ENCODE measurements around the gene SPOCK3.
"Not testable (repeated sequence)": the region's sequence is repeated elsewhere in the genome, so short reads cannot be mapped to it uniquely, and the experiment has no call there.

The SPOCK3 gene

DNA sequence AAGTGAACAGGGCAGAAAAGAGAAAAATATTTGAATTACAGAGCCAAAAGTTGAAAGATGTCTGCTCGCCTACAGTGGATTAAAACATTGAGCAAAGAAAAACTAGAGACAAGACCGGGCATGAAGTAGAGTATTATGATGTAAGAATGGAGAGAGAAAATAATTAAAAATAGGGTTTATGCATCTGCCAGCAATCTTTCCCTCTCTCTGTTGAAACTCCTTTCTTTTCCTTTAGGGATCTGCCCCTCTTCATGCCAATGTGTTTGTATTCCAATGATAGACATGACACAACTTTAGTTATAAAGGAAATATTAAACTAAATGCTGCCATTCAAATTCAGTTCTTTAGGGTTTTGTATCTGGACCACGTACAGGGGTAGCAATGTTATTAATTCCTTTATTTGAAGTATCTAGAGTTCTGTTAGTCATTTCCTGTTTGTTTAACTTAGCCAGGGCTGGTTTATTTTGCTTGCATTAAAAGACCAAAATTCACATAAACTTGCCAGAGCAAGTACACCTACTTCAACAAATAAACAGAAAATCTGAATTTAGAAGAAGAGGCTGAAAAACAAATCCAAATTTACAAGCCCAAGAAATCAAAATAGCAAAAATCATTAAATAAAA is 202.6 kb downstream of the SPOCK3 start:
- DNase-seq: no peak

DNA sequence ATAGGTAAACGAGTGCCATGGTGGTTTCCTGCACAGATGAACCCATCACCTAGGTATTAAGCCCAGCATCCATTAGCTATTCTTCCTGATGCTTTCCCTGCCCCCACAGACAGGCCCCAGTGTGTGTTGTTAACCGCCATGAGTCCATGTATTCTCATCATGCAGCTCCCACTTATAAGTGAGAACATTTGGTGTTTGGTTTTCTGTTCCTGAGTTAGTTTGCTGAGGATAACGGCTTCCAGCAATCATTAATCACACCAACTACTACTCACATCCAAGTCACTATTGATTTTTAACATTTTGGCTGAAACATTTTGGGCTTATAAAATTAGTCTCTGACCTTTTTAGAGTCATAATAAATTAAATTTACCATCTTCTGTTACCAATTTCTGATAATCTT is 205.3 kb downstream of the SPOCK3 start:
- DNase-seq: no peak

DNA sequence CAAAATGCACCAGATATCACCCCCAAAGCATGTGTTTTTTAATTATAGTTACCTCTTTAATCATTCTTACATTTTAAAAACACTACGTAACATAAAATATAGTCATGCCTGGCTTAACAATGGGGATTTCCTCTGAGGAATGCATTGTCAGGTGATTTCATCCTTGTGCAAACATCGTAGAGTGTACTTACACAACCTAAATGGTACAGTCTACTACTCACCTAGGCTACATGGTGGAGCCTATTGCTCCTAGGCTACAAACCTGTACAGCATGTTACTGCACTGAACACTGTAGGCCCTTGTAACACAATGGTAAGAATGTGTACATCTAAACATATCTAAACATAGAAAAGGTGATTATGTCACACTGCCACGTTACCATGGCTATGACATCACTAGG is 208.6 kb downstream of the SPOCK3 start:
- DNase-seq: no peak

DNA sequence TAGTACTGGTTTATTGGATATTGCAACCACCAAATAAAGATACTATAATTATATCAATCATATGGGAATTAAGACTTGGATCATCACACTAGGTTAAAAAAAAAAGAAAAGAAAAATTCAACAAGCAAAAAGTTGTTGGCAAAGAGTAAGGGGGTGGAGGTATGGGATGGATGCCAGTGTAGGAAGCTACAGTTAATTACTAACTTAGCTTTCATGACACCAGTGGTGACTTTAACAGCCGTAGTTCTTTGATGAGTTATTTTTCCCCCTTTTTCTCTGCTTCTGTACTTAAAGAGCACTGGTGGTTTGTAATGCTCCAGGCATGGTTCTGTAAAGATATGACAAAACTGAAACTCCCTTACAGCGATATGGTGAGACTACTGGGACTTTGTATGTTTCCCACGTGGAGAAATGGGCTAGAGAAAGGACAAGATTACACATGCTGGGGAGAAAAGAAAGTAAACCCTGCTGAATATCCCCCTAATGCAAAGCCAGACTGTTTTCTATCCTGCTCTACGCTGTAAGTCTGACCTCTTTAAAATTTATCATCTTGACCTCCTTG is 210.8 kb downstream of the SPOCK3 start:
- no peak for DNase-seq

DNA sequence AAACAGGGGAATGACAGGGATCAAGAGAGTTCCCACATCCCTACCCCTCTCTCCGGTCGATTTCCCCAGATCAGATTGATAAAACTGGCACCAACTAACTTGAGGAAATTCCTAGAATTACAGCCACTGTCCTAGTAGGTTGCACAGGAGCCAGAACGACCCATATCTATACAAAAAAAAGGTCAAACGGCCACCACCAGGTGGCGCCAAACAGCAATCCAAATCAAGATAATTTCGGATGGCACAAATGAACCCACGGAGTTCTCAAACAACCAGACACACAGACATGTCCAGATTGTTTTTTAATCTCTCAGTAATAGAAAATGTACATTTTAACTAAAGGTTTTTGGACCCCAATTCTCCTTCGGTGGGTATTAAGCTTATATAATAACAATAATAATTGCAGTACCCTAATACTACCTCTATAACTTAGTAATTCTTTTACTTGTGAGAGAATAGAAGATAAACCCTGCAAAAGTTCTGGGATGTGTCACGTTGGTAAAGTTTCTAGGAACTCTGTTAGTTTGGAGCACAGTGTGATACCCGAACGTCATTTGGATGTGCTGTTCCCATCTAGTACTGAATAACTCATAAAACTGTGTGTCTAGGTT is 212.6 kb downstream of the SPOCK3 start:
- DNase-seq: peak; percentile 49

DNA sequence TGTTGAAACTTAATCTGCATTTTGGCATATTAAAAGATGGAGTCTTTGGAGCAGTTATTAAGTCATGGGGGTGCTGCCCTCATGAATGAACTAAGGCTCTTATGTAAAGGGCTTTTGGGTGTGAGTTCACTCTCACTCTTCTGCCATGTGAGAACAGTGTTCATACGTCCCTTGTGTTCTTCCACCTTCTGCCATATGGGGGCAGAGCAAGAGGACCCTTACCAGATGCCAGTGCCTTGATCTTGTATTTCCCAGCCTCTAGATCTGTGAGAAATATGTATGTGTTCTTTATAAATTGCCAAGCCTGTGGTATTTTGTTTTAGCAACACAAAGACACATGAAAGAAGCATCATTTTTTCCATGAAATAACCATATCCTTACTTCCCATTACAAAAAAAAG is 213.9 kb downstream of the SPOCK3 start:
- DNase-seq: no peak

DNA sequence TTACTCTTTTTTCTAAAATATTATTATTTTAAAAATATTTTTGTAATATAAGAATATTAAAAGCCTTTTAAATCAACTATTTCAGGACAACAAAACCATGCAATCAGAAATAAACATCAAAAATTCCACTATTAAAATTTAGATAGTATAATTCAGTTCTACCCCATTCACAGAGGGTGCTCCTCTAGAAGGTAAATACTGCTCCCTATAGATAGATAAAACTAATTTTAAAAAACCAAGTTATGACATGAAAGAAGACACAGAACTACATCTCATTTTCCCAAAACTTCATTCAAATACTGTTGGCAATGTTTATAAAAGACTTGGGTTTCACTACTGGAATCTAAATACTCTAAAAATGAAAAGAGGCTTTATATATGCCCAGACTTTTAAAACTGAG is 219.3 kb downstream of the SPOCK3 start:
- no peak for DNase-seq

DNA sequence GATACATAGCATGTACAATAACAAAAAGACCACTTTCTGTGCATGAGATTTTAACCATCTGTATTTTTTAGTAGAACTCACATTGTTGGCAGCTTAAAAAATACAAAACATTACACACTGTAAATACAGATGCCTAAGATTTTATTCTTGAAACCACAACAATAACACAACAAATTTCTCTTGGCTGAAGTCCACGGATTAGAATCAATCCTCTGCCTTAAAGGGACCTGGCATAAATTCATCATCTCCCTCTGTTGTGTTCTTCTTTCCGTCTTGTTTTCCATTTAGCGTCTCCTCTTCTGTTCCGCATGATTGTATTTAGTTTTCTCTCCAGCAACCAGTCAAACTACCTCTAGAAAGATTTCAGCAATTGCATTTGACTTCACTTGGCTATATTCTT is 231.0 kb downstream of the SPOCK3 start:
- no peak for DNase-seq

DNA sequence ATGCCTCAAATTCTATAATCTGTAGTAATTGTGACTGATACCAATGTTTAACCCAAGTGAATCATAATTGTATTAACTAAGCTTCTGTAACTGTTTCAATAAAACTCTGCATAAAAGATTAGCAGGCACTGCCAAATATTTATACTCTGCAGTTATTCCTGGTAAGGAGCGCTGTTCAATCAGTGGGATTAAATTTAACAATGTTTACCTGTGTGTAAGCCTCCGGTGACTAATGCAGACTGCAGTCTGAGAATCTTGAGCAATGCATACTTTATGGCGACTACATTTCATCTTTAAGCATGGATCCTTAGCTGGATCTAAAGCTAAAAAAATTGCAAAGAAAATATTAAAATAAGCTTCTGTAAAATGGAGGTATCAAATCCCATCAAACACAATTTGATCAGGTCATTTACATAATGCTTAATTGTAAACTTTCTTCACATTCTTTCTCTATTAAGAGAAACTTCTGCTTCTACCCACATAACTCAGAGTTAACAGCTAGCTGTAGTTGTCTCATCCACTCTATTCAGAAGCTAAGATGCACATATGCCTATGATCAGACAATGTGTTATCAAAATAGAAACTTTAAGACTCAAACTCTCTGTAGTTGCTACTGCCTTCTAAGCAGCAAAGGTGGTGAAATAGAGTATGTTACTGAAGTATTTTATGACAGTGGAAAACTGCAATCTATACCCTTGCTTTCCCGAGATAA is 234.0 kb downstream of the SPOCK3 start:
- DNase-seq: no peak

DNA sequence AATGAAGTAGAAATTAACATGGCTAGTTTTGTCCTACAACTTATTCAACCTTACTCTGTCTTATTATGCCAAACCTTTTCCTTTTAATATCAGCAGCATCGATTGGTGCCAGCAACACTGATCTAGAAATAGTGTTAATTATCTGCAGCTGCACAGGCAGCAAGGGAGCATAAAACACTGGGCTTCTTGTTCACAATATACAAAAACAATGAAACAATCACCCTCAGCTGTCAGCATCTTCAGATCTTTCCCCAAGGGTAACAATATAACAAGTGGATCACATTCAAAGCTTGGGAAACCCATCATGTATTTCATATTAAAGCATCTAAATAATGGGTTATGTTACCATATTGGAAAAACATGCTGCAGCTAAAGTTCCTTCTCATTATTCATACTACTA is 238.1 kb downstream of the SPOCK3 start:
- no peak for DNase-seq

DNA sequence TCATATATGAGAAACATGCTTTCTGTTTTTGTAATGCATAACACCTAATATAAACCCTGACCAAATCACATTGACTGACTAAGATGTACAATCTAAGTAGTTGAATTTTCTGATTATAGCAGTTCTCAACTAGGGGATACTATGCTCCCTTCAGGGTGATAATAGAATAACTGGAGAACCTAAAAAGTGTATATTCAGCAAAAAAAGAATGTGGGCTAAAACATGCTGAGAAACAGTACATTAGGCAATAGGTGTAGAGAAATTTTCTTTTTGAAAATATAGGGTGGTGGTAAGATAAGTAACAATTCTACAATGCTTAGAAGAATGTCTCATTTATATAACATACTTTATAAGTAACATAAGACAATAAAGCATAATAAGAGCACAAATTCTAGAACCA is 239.6 kb downstream of the SPOCK3 start:
- DNase-seq: no peak

DNA sequence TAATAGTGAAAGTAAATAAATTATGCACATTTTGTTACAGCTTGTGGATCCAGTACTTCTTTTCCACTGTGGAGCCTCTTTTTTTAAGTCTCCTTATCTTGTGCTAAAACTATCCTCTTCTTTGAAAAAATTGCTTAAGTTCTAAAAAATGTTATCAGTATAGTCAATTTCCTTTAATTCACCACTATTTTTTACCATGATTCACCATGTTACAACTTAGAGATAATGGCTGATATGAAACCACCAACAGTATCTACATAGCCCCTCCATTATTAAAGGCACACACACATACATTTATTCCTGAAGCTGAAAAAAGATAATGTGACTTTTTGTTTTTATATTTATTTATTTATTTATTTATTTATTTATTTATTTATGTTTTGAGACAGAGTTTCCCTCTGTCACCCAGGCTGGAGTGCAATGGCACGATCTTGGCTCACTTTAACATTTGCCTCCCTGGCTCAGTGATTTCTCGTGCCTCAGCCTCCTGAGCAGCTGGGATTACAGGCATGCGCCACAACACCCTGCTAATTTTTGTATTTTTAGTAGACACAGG is 243.2 kb downstream of the SPOCK3 start:
- no peak for DNase-seq

DNA sequence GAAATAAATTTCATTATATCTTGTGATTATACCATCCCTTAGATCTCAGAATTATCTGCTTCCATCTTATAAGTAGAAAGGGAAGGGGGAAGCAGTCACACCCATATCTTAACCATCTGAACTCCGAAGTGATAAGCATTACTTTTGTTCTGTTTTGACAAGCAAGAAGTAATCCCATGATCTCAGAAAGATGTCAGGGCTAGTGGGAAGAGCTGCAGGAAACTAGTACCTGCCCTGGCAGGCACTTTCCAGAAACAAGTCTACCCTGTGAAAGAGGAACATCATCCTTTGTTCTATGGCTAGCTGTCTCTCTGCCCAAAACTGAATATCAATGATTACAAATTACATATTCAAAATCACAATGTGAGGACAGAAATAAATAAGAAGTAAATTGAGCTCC is 244.4 kb downstream of the SPOCK3 start:
- no peak for DNase-seq

DNA sequence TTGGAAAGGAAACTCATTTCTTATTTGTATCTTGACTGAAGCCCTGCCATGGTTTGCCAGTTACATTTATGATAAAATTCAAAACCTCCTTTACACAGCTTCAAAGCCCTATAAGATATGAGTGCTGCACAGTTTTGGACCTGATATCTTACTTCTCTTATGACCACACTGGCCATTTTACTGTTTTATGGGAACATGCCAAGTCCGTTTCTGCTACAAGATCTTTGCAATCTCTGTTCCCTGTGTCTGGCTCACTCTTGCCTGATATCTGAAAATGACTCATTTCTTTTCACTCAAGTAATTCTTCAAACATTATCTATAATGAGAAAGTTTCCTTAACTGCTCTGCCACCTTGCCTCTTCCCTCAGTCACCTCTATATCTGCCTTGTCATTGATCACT is 247.3 kb downstream of the SPOCK3 start:
- DNase-seq: no peak

DNA sequence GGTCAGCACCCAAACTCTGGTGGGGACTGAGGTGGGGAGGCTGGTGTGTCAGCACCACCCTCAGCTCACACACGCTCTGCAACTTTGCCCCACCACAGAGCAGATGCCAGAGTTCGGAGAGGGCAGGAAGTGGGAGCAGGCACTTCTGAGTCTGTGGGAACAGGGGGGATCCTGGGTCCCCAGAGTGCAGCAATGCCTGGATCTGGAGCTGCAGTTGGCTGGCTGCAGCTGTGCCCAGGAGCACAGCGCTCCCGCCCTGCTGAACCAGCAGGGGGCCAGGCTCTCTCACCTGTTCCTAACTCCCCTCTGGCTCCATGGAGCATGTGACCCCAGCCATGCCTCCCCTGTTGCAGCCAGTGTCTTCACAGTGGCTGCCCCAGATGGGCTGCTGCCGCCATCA is 252.4 kb downstream of the SPOCK3 start:
- DNase-seq: no peak

DNA sequence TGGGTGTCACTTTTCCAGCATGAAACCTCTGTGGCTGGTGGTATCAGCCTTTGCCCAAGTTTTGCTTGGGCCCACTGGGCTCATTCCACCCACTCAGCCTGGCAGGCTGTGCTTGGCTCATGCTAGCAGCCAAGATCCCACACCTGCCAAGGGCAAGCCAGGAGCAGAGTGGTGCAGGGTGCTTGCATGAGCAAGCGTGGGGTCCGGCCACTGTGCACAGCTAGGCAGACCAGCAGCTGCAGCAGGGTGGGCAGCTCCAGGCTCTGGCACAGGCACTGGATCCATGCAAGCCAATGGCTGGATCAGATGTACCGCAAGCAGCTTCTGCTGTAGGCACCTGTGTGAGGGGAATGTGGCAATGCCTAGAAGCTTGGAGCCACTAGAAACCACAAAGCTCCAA is 253.9 kb downstream of the SPOCK3 start:
- DNase-seq: no peak

DNA sequence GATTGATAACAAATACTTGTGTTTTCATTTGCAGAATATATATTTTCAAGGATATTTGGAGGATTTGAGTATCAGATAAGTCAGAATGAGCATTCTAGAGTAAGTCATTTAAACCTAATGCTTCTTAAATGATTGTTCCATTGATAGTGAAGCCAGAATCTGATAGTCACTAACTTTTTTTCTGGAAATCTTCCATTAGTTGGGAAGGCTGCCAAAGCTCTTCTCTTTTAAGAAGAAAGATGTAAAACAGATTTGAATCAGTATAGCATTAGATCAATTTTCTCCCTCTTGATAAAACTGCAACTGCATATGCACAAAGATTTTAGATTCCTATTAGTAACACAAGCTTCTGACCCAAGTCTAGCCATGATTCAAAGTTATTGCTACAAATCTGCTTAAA is 256.7 kb downstream of the SPOCK3 start:
- no peak for DNase-seq

DNA sequence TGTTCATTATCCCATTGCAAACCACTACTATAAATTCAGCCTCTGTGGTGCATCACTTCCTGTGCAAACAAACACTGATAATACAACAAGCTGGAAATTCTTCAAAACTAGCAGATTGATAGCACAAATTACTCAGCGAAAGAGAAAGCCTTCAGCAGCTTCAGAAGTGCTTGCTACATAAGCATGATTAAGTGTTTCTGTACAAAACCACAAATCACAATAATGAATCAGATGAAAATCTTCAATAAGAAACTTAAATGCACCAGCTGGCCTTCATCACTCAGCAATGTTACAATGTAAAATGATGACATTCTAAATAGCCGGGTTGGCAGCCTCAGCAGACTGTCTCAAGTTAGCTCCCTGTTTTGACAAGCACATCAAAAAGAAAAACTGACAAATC is 262.2 kb downstream of the SPOCK3 start:
- DNase-seq: no peak

DNA sequence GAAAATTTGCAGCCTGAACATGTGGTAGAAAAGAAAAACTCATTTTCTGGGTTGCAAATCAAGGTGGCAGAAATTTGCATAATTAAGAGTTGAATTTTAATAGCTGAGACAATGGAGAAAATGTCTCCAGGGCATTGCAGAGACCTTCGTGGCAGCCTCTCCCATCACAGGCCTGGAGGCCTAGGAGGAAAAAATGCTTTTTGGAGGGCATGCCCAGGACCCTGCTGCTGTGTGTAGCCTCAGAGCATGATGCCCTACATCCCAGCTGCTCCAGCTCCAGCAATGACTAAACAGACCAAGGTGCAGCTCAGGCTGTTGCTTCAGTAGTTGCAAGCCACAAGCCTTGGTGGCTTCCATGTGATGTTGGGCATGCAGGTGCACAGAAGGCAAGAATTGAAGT is 266.1 kb downstream of the SPOCK3 start:
- not testable (repeated sequence) for DNase-seq

DNA sequence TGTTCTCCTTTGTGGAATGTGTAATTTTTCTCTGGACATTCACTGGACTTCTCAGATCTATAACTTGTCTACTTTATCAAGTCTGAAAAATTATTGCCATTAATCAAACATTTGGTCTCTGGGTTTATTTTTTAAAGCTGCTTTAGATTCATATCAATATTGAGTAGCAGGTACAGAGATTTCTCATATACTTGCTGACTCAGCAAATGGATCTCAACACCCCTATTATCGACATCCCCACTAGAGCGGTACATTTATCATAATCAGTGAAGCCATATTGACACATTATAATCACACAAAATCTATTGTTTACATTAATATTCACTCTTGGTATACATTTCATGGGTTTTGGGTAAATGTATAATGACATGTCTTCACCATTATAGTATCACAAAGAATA is 268.7 kb downstream of the SPOCK3 start:
- DNase-seq: no peak

DNA sequence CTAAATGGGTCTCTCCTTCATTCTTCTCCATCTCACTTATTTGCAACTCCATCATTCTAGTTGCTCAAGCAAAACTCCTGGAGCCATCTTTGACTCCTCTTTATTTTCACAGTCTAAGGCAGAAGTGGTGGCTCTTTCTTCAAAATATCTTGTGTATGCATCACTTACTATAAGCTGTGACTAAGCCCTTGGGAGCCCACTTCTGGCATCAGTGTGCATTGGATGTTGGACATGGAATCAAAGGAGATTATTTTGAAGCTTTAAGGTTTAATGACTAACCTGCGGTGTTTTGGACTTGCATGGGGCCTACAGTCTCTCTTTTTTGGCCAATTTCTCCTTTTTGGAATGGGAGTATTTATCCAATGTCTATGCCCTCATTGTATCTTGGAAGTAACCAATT is 276.8 kb downstream of the SPOCK3 start:
- DNase-seq: no peak

DNA sequence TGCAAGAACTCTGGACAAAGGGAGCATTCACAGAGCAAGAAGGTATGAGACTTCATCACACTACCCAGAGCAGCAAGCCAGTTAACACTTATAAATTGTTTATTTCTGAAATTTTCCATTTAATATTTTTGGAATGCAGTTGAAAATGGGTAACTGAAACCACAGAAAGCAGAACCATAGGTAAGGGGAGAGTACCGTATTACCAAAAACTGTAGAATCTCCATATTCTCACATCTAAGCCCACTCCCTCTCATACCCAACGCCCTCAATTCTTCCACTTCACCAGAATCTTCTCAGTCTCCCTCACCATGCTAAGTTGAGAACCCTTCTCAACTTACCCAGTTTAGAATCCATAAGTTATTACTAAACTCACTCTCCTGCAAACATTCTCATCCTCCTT is 277.8 kb downstream of the SPOCK3 start:
- no peak for DNase-seq

DNA sequence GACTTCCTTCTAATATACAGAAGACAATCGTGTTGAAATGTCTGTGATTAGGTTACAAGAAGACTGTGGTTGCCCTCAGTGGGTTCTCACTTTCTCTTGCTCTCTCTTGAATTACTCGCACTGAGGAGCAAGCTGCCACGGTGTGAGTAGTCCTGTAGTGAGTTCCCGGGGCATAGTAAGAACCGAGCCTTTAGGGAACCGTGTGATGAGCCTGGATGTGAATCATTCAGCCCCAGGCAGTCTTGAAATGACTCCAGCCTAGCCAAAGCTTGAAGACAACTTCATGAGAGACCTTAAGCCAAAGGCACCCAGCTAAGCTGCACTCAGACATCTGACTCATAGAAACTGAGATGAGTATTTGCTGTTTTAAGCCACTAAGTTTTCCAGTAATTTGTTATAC is 292.7 kb downstream of the SPOCK3 start:
- DNase-seq: no peak

DNA sequence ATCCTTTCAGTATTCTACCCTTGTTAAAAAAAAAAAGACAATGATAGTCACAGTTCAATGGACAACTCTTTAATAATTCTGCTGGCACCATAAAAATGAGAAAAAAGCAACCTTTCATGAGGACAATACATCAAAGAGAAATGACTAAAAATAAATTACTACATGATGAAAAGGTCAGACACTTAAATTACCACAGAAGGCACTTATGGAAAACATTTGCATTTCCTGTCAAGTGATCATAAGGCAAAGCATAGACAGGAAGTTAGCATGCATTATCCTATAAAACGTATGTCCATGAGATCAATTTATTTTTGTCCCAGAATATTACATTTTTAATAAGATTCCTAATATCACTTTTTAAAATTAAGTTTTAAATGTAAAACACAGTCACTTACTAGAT is 303.8 kb downstream of the SPOCK3 start:
- DNase-seq: no peak

All from activated CD4-positive, CD25-positive, alpha-beta regulatory T cell treated with anti-CD3 and anti-CD28 coated beads, Interleukin-2, amount 50 U/mL, for 72 hours (primary cell).